DND-41 (cell line): Measurements from ENCODE around the gene FGF12.

Experiments used
- EZH2 ChIP-seq: IDR thresholded peaks from 3 replicates; pipeline ENCODE4 v1.6.1; 2012; ENCODE audit warnings: borderline replicate concordance, low read depth, mild to moderate bottlenecking, moderate library complexity, low read length, inconsistent platforms; ENCODE audit not compliant: severe bottlenecking
- TF ChIP-seq, protein P1 (sequence below): IDR thresholded peaks from 2 replicates; pipeline ENCODE4 v1.5.1; 2012; ENCODE audit warnings: borderline replicate concordance, low read length, moderate library complexity, mild to moderate bottlenecking; ENCODE audit not compliant: poor library complexity, severe bottlenecking; ENCODE audit errors: extremely low read depth

DNA sequence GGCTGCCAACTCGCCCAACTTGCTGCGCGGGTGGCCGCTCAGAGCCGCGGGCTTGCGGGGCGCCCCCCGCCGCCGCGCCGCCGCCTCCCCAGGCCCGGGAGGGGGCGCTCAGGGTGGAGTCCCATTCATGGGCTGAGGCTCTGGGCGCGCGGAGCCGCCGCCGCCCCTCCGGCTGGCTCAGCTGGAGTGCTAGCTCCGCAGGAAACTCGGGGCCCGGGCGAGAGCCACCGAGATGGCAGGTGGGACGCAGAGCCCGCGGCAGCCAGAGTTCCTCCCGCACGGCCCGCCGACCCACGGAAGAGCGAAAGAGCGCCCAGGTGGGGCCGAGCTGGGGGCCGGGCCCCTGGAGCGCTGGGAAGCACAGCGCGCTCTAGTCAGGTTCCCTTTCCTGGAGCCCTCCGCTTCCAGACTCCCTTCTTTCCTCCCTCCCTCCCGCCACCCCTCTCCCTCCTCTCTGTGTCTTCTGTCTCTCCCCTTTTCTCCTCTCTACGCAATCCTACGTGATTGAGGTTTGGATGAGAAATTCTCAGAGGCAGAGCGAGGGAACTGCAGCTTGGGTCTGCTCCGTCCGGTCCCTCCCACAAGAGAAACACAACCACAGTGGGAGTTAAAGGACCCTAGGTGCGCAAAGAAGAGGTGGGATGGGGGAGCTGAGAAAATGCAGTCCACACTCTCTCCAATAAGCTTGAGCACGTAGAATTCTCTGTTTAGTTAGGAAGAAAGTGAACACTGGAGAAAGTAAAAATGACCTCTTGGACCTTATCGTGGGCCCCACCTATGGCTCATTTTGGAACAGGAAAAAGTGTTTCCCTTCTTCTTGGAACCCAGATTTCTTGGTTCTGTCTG is 317.3 kb downstream of the FGF12 start:
- TF ChIP-seq, protein P1, sequence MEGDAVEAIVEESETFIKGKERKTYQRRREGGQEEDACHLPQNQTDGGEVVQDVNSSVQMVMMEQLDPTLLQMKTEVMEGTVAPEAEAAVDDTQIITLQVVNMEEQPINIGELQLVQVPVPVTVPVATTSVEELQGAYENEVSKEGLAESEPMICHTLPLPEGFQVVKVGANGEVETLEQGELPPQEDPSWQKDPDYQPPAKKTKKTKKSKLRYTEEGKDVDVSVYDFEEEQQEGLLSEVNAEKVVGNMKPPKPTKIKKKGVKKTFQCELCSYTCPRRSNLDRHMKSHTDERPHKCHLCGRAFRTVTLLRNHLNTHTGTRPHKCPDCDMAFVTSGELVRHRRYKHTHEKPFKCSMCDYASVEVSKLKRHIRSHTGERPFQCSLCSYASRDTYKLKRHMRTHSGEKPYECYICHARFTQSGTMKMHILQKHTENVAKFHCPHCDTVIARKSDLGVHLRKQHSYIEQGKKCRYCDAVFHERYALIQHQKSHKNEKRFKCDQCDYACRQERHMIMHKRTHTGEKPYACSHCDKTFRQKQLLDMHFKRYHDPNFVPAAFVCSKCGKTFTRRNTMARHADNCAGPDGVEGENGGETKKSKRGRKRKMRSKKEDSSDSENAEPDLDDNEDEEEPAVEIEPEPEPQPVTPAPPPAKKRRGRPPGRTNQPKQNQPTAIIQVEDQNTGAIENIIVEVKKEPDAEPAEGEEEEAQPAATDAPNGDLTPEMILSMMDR: no peak
- TF ChIP-seq EZH2: no peak
